AG10803 (cell line): Measurements from ENCODE around the gene OR6S1.

Experiments
- DNase-seq: peaks from one replicate; pipeline ENCODE4 v3.0.0; 2010; ENCODE audit warnings: low read depth
- H3K4me3 ChIP-seq: 2 replicates; pipeline ENCODE4 v1.5.1; 2011; ENCODE audit warnings: mild to moderate bottlenecking, low read length, control low read depth
- CTCF ChIP-seq: conservative IDR thresholded peaks from 2 replicates; pipeline ENCODE4 v1.5.1; 2011; ENCODE audit warnings: mild to moderate bottlenecking, low read length, control low read depth, inconsistent platforms

Gene OR6S1

GRCh38 chr14:20591235-20591634 lies 50.3 kb downstream of the OR6S1 start, which contains the start of gene RNASE12:
Gene RNASE12 (minus strand): TSS chr14:20591376. CDS start chr14:20590723, 653 bp downstream.
- no peak for DNase-seq
- TF ChIP-seq CTCF: no peak
- no peak within 1 kb of the TSS for H3K4me3 ChIP-seq
